Measurements from ENCODE around the gene ABCC1.
A peak's percentile ranks its signal among the peaks of the same experiment; 100 is the strongest.
"Not testable (repeated sequence)": the region's sequence is repeated elsewhere in the genome, so short reads cannot be mapped to it uniquely, and the experiment has no call there.

Gene ABCC1

GRCh38 chr16:16099320-16099719 is 149.9 kb downstream of the ABCC1 start:
- Histone ChIP-seq H4K20me1 (ENCODE audit: insufficient read depth, low read length) (peaks cover 3% of the 10 kb centered on the region; the same call in 1 of the 2 replicates), H3K4me3 (ENCODE audit: low read length) (no peak overlapping the region), H2AFZ (ENCODE audit: low read depth, low read length) (no peak overlapping the region), H3K9ac (ENCODE audit: low read length) (no peak overlapping the region), H3K4me2 (ENCODE audit: low read length) (no peak overlapping the region), H3K36me3 (replicated peaks; ENCODE audit: low read depth, low read length) (peaks cover 55% of the 10 kb centered on the region), H3K4me1 (ENCODE audit: low read length) (peaks cover 15% of the 10 kb centered on the region), H3K9me3 (ENCODE audit: insufficient read depth, low read length) (no peaks in the 10 kb centered on the region), H3K27ac (ENCODE audit: low read length) (no peak overlapping the region), H3K79me2 (ENCODE audit: low read length) (peaks cover 6% of the 10 kb centered on the region; the same call in 1 of the 2 replicates), H3K27me3 (ENCODE audit: low read depth, low read length) (no peaks in the 10 kb centered on the region)
- no peak for TF ChIP-seq EZH2phosphoT487 (IDR thresholded peaks at IDR 0.05; ENCODE audit: low read depth)
- no peak for TF ChIP-seq CTCF (IDR thresholded peaks at IDR 0.05; ENCODE audit: low read depth, low read length)

GRCh38 chr16:16100631-16101030 is 151.2 kb downstream of the ABCC1 start:
- Histone ChIP-seq H3K4me2 (ENCODE audit: low read length) (peak overlapping the region; percentile 49), H3K36me3 (replicated peaks; ENCODE audit: low read depth, low read length) (peaks cover 55% of the 10 kb centered on the region), H2AFZ (ENCODE audit: low read depth, low read length) (no peak overlapping the region), H4K20me1 (ENCODE audit: insufficient read depth, low read length) (peaks cover 3% of the 10 kb centered on the region; the same call in 1 of the 2 replicates), H3K9ac (ENCODE audit: low read length) (no peak overlapping the region), H3K4me3 (ENCODE audit: low read length) (no peak overlapping the region), H3K9me3 (ENCODE audit: insufficient read depth, low read length) (no peaks in the 10 kb centered on the region), H3K79me2 (ENCODE audit: low read length) (peaks cover 6% of the 10 kb centered on the region; the same call in 1 of the 2 replicates), H3K4me1 (ENCODE audit: low read length) (peaks cover 22% of the 10 kb centered on the region), H3K27ac (ENCODE audit: low read length) (peak overlapping the region; percentile 42), H3K27me3 (ENCODE audit: low read depth, low read length) (no peaks in the 10 kb centered on the region)
- TF ChIP-seq CTCF (IDR thresholded peaks at IDR 0.05; ENCODE audit: low read depth, low read length), result no peak

GRCh38 chr16:16101585-16101984 is 152.2 kb downstream of the ABCC1 start:
- H3K4me3 ChIP-seq (ENCODE audit: low read length), result no peak overlapping the region
- no peak for TF ChIP-seq EZH2phosphoT487 (IDR thresholded peaks at IDR 0.05; ENCODE audit: low read depth)
- TF ChIP-seq CTCF (IDR thresholded peaks at IDR 0.05; ENCODE audit: low read depth, low read length), result no peak
- H3K79me2 ChIP-seq (ENCODE audit: low read length), result peaks cover 6% of the 10 kb centered on the region; the same call in 1 of the 2 replicates
- no peak overlapping the region for H2AFZ ChIP-seq (ENCODE audit: low read depth, low read length)
- H3K4me2 ChIP-seq (ENCODE audit: low read length), result no peak overlapping the region
- H3K4me1 ChIP-seq (ENCODE audit: low read length), result peaks cover 28% of the 10 kb centered on the region
- H3K27ac ChIP-seq (ENCODE audit: low read length), result no peak overlapping the region
- H4K20me1 ChIP-seq (ENCODE audit: insufficient read depth, low read length), result peaks cover 3% of the 10 kb centered on the region; the same call in 1 of the 2 replicates
- H3K27me3 ChIP-seq (ENCODE audit: low read depth, low read length), result no peaks in the 10 kb centered on the region
- no peak overlapping the region for H3K9ac ChIP-seq (ENCODE audit: low read length)
- H3K36me3 ChIP-seq (replicated peaks; ENCODE audit: low read depth, low read length), result peaks cover 57% of the 10 kb centered on the region
- H3K9me3 ChIP-seq (ENCODE audit: insufficient read depth, low read length), result no peaks in the 10 kb centered on the region

- H3K27me3 ChIP-seq (ENCODE audit: low read depth, low read length), result no peaks in the 10 kb centered on the region
- H3K4me1 ChIP-seq (ENCODE audit: low read length), result peaks cover 28% of the 10 kb centered on the region
- peaks cover 3% of the 10 kb centered on the region; the same call in 1 of the 2 replicates for H4K20me1 ChIP-seq (ENCODE audit: insufficient read depth, low read length)
- peaks cover 55% of the 10 kb centered on the region for H3K36me3 ChIP-seq (replicated peaks; ENCODE audit: low read depth, low read length)
- H3K4me3 ChIP-seq (ENCODE audit: low read length), result no peak overlapping the region
- H3K27ac ChIP-seq (ENCODE audit: low read length), result no peak overlapping the region
- no peak for TF ChIP-seq CTCF (IDR thresholded peaks at IDR 0.05; ENCODE audit: low read depth, low read length)
- TF ChIP-seq EZH2phosphoT487 (IDR thresholded peaks at IDR 0.05; ENCODE audit: low read depth), result no peak
- no peak overlapping the region for H3K4me2 ChIP-seq (ENCODE audit: low read length)
- H2AFZ ChIP-seq (ENCODE audit: low read depth, low read length), result no peak overlapping the region
- no peak overlapping the region for H3K9ac ChIP-seq (ENCODE audit: low read length)
- no peaks in the 10 kb centered on the region for H3K9me3 ChIP-seq (ENCODE audit: insufficient read depth, low read length)
- peaks cover 6% of the 10 kb centered on the region; the same call in 1 of the 2 replicates for H3K79me2 ChIP-seq (ENCODE audit: low read length)
These were observed 153.3 kb downstream of the ABCC1 start for GRCh38 chr16:16102738-16103137.

GRCh38 chr16:16104132-16104803 is 154.9 kb downstream of the ABCC1 start:
- Histone ChIP-seq H3K36me3 (replicated peaks; ENCODE audit: low read depth, low read length) (peaks cover 50% of the 10 kb centered on the region), H3K4me1 (ENCODE audit: low read length) (peaks cover 28% of the 10 kb centered on the region)
- H3K9ac ChIP-seq (ENCODE audit: low read length); H3K79me2 ChIP-seq (ENCODE audit: low read length); H3K4me3 ChIP-seq (ENCODE audit: low read length); H4K20me1 ChIP-seq (ENCODE audit: insufficient read depth, low read length); H3K27ac ChIP-seq (ENCODE audit: low read length); H3K4me2 ChIP-seq (ENCODE audit: low read length); H2AFZ ChIP-seq (ENCODE audit: low read depth, low read length); H3K9me3 ChIP-seq (ENCODE audit: insufficient read depth, low read length); H3K27me3 ChIP-seq (ENCODE audit: low read depth, low read length): not testable (repeated sequence)

GRCh38 chr16:16104804-16105141 is 155.4 kb downstream of the ABCC1 start:
- not testable (repeated sequence) for H3K4me3 ChIP-seq (ENCODE audit: low read length); H4K20me1 ChIP-seq (ENCODE audit: insufficient read depth, low read length); H3K9me3 ChIP-seq (ENCODE audit: insufficient read depth, low read length); H2AFZ ChIP-seq (ENCODE audit: low read depth, low read length); H3K79me2 ChIP-seq (ENCODE audit: low read length); H3K27ac ChIP-seq (ENCODE audit: low read length); H3K9ac ChIP-seq (ENCODE audit: low read length); H3K4me2 ChIP-seq (ENCODE audit: low read length); H3K27me3 ChIP-seq (ENCODE audit: low read depth, low read length)
- peaks cover 52% of the 10 kb centered on the region for H3K36me3 ChIP-seq (replicated peaks; ENCODE audit: low read depth, low read length)
- peaks cover 23% of the 10 kb centered on the region for H3K4me1 ChIP-seq (ENCODE audit: low read length)
